Ascending aorta (tissue), 2 donors: Measurements from ENCODE around the gene DESI1. TPM values are rescaled to one million over a fixed set of nuclear protein-coding genes. Genes with fewer than 3 reads are reported as not detected.

ENCODE experiments used
- DNase-seq, 2 donors: peaks; one replicate each; pipeline ENCODE4 v3.0.0-alpha.2; 2019; ENCODE audit warnings: low spot score in 2 of 2
- H3K27ac ChIP-seq, 2 donors: fragments of 200-600 bp; sonication (generic); one replicate each; pipeline ENCODE4 v1.5.1; 2016 to 2017; ENCODE audit warnings: mild to moderate bottlenecking in 1 of 2
- H3K27me3 ChIP-seq: fragments of 200-600 bp; sonication (generic); one replicate; pipeline ENCODE4 v1.5.1; 2017
- H3K36me3 ChIP-seq, 2 donors: fragments of 200-600 bp; sonication (generic); one replicate each; pipeline ENCODE4 v1.5.1; 2016
- H3K4me1 ChIP-seq, 2 donors: fragments of 200-600 bp; sonication (generic); one replicate each; pipeline ENCODE4 v1.5.1; 2016 to 2017; ENCODE audit warnings: mild to moderate bottlenecking in 1 of 2
- H3K4me3 ChIP-seq, 2 donors: fragments of 200-600 bp; sonication (generic); one replicate each; pipeline ENCODE4 v1.5.1; 2016 to 2017; ENCODE audit warnings: mild to moderate bottlenecking in 1 of 2
- H3K9me3 ChIP-seq, 2 donors: fragments of 200-600 bp; sonication (generic); one replicate each; pipeline ENCODE4 v1.5.1; 2016
- intact Hi-C: fragments of 100-400 bp; cut with DNase I; formaldehyde crosslinking; loops from one replicate; pipeline ENCODE4 v1.15.1; 2023
- total RNA-seq: library from RNA; depleted of rRNA; stranded (reverse); fragments of >200 nt; gene quantifications from one replicate; pipeline ENCODE4 v1.1.0, GENCODE V29; 2016
- TF ChIP-seq, protein P1 (sequence below), 3 experiments: fragments of 200-600 bp in 2 of 3; fragments of 450-650 bp in 1 of 3; sonication (generic) in 2 of 3; IDR thresholded peaks; one replicate each; pipeline ENCODE4 v1.5.1; 2016 to 2019; ENCODE audit warnings: antibody characterized with exemption in 3 of 3, mild to moderate bottlenecking in 1 of 3, moderate library complexity in 1 of 3

Gene DESI1
- total RNA-seq, 1 donor from 2014 or later: 28.4 TPM

DNA sequence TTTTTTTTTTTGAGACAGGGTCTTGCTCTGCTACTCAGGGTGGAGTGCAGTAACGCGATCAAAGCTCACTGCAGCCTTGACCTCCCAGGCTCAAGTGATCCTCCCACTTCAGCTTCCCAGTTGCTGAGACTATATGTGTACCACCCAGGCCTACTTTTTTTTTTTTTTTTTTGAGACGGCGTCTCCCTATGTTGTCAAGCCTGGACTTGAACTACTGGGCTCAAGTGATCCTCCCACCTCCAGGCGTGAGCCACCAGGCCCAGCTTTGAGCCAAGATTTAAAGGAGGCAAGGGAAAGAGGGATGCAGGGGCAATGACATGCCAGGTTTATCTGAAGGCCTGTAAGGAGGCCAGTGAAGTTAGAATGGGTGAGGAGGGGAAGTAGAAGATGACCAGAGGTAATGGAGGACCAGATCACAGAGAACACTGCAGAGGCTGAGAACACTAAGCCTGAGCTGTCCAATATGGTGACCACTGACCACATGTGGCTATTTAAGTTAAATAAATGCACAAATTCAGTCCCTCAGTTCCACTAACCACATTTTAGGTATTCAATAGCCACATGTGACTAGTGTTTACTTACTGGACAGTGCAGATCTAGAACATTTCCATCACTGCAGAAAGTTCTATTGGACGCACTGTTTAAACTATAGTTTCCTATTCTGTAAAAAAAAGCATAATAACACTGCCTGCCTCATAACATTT lies 8.1 kb downstream of the DESI1 start:
- Histone ChIP-seq H3K9me3 (no peaks in the 10 kb centered on the region), H3K4me3 (no peak overlapping the region), H3K36me3 (no peaks in the 10 kb centered on the region), H3K27me3 (no peaks in the 10 kb centered on the region), H3K4me1 (no peaks in the 10 kb centered on the region), H3K27ac (no peak overlapping the region)
- intact Hi-C loops: no loop called here
- TF ChIP-seq, protein P1, sequence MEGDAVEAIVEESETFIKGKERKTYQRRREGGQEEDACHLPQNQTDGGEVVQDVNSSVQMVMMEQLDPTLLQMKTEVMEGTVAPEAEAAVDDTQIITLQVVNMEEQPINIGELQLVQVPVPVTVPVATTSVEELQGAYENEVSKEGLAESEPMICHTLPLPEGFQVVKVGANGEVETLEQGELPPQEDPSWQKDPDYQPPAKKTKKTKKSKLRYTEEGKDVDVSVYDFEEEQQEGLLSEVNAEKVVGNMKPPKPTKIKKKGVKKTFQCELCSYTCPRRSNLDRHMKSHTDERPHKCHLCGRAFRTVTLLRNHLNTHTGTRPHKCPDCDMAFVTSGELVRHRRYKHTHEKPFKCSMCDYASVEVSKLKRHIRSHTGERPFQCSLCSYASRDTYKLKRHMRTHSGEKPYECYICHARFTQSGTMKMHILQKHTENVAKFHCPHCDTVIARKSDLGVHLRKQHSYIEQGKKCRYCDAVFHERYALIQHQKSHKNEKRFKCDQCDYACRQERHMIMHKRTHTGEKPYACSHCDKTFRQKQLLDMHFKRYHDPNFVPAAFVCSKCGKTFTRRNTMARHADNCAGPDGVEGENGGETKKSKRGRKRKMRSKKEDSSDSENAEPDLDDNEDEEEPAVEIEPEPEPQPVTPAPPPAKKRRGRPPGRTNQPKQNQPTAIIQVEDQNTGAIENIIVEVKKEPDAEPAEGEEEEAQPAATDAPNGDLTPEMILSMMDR (IDR thresholded peaks at IDR 0.05): no peak
- DNase-seq: no peak

DNA sequence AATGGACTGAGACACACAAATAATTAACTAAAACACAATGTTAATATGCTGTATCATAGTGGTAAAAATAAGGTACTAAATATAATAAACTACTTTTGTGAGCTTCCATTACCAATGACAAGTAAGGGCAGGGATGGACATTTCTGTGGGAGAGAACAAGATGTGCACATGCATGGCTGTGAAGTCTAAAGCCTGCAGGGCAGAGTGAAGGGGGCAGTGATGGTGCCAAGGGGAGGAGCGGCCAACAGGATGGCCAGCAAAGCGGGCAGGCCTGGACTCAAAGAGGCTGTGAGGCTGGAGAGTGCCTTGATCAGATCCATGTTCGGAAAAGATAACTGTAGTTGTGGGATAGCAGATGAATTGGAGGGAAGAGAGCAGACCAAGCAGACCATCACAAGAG lies 12.5 kb downstream of the DESI1 start:
- Histone ChIP-seq H3K4me1 (no peaks in the 10 kb centered on the region), H3K27me3 (no peaks in the 10 kb centered on the region), H3K27ac (no peak overlapping the region), H3K4me3 (no peak overlapping the region), H3K9me3 (no peaks in the 10 kb centered on the region), H3K36me3 (peaks cover 3 to 28% of the 10 kb centered on the region in 2 donors)
- no peak for DNase-seq
- TF ChIP-seq, protein P1 (IDR thresholded peaks at IDR 0.05): no peak
- intact Hi-C loops: no loop called here

DNA sequence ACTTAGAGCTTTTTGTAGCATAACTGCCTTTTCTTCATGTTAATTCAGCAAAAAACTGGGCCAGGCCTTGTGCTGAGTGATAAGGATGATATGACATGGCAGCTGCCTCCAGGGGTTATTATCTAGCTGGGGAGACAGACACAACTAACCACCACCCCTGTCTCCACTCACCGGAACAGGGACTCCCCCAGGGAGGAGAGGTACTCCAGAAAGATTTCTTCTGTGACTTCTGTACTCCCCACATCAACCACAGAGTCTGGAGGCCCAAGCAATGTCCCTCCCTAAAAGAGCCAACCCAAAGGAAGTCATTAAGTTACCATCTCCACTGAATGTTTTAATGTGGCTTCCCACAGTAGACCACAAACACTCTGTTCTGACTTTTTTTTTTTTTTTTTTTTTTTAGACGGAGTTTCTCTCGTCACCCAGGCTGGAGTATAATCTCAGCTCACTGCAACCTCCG lies 16.9 kb downstream of the DESI1 start:
- H3K9me3 ChIP-seq: no peaks in the 10 kb centered on the region
- H3K27me3 ChIP-seq: no peaks in the 10 kb centered on the region
- H3K36me3 ChIP-seq: peaks cover 22 to 55% of the 10 kb centered on the region in 2 donors
- no peak overlapping the region for H3K4me3 ChIP-seq
- DNase-seq: no peak
- H3K4me1 ChIP-seq: no peaks in the 10 kb centered on the region
- no peak overlapping the region for H3K27ac ChIP-seq
- intact Hi-C loops: no loop called here
- TF ChIP-seq, protein P1 (IDR thresholded peaks at IDR 0.05): no peak

DNA sequence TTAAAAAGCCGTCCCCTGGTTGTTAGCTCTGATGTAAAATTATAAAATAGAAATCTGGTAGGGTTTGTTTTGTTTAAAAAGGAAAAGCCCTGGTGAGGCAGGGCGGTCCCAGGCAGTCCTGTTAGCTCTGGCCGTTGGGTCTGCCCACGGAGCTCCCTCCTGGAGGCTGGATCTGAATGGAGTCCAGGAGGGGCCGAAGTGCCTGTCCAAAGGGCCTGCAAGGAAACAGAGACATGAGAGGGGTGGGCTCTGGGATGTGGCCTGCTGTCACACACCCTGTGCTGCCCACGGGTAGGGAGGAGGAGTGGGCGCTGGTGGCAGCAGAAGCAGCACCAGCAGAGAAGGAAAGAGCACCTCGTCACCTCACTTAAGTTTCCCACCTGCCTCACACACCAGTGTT lies 19.9 kb downstream of the DESI1 start:
- H3K36me3 ChIP-seq: peaks cover 22 to 46% of the 10 kb centered on the region in 2 donors
- no peak overlapping the region for H3K4me3 ChIP-seq
- no peak overlapping the region for H3K27ac ChIP-seq
- TF ChIP-seq, protein P1 (IDR thresholded peaks at IDR 0.05): no peak
- H3K27me3 ChIP-seq: no peaks in the 10 kb centered on the region
- intact Hi-C loops: no loop called here
- no peaks in the 10 kb centered on the region for H3K9me3 ChIP-seq
- H3K4me1 ChIP-seq: peaks cover 0 to 5% of the 10 kb centered on the region in 2 donors
- DNase-seq: no peak

DNA sequence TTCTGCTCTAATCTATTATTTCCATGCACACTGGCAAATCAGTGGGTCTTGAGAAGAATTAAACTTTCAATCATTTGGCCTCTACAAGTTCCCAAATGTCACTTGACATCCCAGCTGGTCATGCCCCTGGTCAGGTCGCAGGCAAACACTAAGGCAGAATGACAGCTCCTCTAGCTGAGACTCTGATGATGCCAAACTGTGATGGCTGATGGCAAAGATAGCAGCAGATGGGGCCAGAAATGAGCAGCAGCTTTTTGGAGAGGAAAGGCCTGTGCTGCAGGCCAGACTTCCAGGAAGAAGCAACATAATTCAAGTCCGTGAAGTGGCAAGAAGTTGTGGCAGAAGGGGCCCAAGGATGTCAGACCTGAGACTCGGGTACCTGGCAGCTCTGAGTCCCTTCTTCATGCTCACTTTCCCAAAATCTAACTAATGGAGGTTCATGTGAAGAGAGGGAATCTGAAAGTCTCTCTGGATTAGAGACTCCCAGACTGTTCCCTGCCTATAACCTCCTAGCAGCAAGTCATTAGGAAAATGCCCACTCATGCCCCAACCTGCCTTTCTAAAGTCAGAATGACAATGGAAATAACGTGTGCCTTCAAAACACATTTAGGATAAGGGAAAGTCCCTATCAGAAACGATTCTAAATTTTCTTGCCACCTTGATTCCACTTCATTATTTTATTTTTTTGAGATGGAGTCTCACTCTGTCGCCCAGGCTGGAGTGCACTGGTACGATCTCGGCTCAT lies 21.8 kb downstream of the DESI1 start:
- TF ChIP-seq, protein P1 (IDR thresholded peaks at IDR 0.05): no peak
- H3K27me3 ChIP-seq: no peaks in the 10 kb centered on the region
- peaks cover 0 to 5% of the 10 kb centered on the region in 2 donors for H3K4me1 ChIP-seq
- H3K4me3 ChIP-seq: no peak overlapping the region
- H3K9me3 ChIP-seq: no peaks in the 10 kb centered on the region
- peaks cover 19 to 32% of the 10 kb centered on the region in 2 donors for H3K36me3 ChIP-seq
- intact Hi-C loops: no loop called here
- DNase-seq: no peak
- H3K27ac ChIP-seq: no peak overlapping the region
